MM.1S (cell line): ENCODE measurements around the gene LRRK1.

Experiments used
- CTCF ChIP-seq: fragments of 300-600 bp; sonication (generic); IDR thresholded peaks from 2 replicates; pipeline ENCODE4 v1.5.1; 2016; ENCODE audit warnings: antibody characterized with exemption, low read length, mixed read lengths
- EZH2phosphoT487 ChIP-seq: fragments of 300-600 bp; sonication (generic); IDR thresholded peaks from 2 replicates; pipeline ENCODE4 v1.6.1; 2018; ENCODE audit warnings: antibody characterized with exemption, low read length

DNA sequence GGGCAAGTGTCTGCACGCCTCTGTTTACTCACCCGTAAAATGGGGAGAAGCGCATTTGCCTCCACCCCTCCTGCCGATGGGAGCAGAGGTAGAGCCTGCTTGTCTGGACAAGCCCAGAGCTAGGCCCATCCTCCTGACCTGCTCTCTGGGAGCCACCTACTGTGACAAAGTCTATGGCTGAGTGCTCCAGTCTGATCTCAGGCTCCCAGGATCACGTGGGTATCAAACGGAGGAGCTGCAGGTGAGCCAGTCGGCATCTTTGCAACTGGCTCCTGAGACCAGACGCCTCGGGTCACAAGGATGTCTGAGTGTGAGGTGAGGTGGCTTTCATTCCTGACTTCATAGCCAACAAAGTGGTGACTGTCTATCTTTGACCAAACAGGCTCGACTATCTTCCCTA, 41.6 kb upstream of the LRRK1 start:
- TF ChIP-seq CTCF (no peak), EZH2phosphoT487 (no peak)
